Activated CD4-positive, alpha-beta T cell treated with anti-CD3 and anti-CD28 coated beads, Interleukin-2, amount 10 ng/mL, durations not matched to agents 24 days and 14 days (primary cell): ENCODE results near the gene SLAMF1. TPM values are rescaled to one million over a fixed set of nuclear protein-coding genes. Genes with fewer than 3 reads are reported as not detected.
"Not testable (repeated sequence)": the region's sequence is repeated elsewhere in the genome, so short reads cannot be mapped to it uniquely, and the experiment has no call there.

Experiments used
- DNase-seq: peaks from one replicate; pipeline ENCODE4 v3.0.0; 2022
- H3K27ac Mint-ChIP-seq: one replicate; pipeline ENCODE4 v1.8.0; 2022; ENCODE audit warnings: mild to moderate bottlenecking, mixed read lengths
- H3K27me3 Mint-ChIP-seq: one replicate; pipeline ENCODE4 v1.8.0; 2022; ENCODE audit warnings: mixed read lengths
- H3K36me3 Mint-ChIP-seq: one replicate; pipeline ENCODE4 v1.8.0; 2022; ENCODE audit warnings: low read depth, mild to moderate bottlenecking, mixed read lengths
- H3K4me1 Mint-ChIP-seq: one replicate; pipeline ENCODE4 v1.8.0; 2021; ENCODE audit warnings: mixed read lengths
- H3K4me3 Mint-ChIP-seq: one replicate; pipeline ENCODE4 v1.8.0; 2022; ENCODE audit warnings: mild to moderate bottlenecking, moderate library complexity, mixed read lengths
- H3K9me3 Mint-ChIP-seq: one replicate; pipeline ENCODE4 v1.8.0; 2021; ENCODE audit warnings: mixed read lengths
- intact Hi-C: fragments of 100-400 bp; cut with micrococcal nuclease; formaldehyde crosslinking; loops from one replicate; pipeline ENCODE4 v1.15.1; 2023
- total RNA-seq: library from RNA; stranded (reverse); gene quantifications from 2 replicates; pipeline ENCODE4 v1.2.3, GENCODE V29; 2022

The SLAMF1 gene
- total RNA-seq, 1 donor from 2014 or later: 114 TPM

DNA sequence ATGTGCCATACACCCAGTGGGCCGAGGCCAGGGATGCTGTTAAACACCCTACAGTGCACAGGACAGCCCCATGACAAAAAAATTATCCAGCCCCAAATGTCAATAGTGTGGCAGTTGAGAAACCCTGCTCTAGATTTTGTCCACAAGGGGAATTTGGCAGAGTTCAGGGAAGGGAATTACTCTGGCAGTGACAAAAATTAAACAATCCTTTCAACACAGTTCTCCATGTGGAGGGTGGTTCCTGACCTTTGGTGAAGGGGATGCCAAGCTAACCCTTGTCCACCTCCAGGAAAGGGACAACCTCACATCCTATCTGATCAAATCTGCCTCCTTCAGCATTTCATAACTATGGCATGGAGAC is 39.2 kb downstream of the SLAMF1 start:
- peak overlapping the region; percentile 81 for H3K27ac Mint-ChIP-seq
- H3K4me1 Mint-ChIP-seq: peaks cover 58% of the 10 kb centered on the region
- peaks cover 86% of the 10 kb centered on the region for H3K36me3 Mint-ChIP-seq
- no peak overlapping the region for H3K4me3 Mint-ChIP-seq
- intact Hi-C loops: loop anchor here (1.0 to 5.0 kb wide), 8 partner anchors 15 to 345 kb away; partner anchors contain the start of genes ITLN2 and SLAMF6
- no peaks in the 10 kb centered on the region for H3K27me3 Mint-ChIP-seq
- no peak for DNase-seq
- H3K9me3 Mint-ChIP-seq: peaks cover 16% of the 10 kb centered on the region

DNA sequence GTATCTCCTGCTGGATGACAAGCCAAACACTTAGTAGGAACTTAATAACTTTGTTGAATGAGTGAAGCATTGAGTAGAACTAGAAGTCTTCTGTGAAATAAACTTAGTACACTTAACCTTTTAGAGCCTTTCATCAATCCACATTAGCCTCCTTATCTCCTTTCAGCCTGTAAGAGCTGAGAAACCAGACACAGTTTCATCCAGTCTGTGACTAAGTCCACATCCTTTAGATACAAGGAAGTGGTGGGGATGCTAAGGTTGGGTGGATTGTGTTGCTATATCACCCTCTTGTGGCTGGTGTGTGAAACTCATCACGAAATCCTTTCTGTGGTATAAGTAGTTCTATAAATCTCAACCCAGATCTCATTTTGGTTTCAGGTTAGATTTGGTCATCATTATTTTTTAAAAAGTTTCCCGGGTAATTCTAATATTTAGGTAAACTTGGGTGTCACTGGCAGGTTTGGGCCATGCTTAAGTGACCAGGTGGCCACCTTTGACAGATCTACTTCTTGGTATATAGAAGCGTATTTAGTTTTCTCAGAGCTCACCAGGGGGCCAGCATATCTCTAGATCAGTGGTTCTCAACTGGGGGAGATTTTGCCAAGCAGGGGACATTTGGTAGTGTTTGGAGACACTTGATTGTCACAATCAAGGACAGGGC is 39.7 kb downstream of the SLAMF1 start:
- peak overlapping the region; percentile 62 for H3K4me3 Mint-ChIP-seq

DNA sequence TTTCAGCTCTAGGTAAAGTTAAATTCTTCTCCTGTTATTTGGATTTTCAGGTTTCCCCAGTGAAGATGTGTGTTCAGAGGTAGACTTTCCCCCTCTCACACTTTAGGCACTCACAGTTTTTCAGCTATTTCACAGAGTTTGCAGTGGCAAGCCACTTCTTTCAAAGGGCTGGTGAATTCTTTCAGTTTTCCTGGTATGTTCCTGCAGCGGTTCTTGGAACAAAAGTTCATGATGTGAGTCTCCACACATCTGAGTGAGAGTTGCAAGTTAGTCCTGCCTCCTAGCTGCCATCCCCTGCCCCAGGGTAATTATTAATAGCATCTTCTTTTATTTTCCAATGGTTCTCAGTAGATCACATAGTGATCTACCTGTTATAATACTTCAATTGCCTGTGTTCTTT is 40.2 kb downstream of the SLAMF1 start:
- H3K27ac Mint-ChIP-seq: peak overlapping the region; percentile 81
- H3K27me3 Mint-ChIP-seq: no peaks in the 10 kb centered on the region
- H3K4me1 Mint-ChIP-seq: peaks cover 55% of the 10 kb centered on the region
- H3K9me3 Mint-ChIP-seq: peaks cover 16% of the 10 kb centered on the region
- H3K36me3 Mint-ChIP-seq: peaks cover 79% of the 10 kb centered on the region
- peak overlapping the region; percentile 62 for H3K4me3 Mint-ChIP-seq
- intact Hi-C loops: loop anchor here (1.0 to 5.0 kb wide), 8 partner anchors 16 to 346 kb away; partner anchors contain the start of genes ITLN2 and SLAMF6
- DNase-seq: peak; percentile 53

More for the DNA sequence above, 39.7 kb downstream of the SLAMF1 start:
- Mint-ChIP-seq H3K9me3 (peaks cover 16% of the 10 kb centered on the region), H3K27ac (peak overlapping the region; percentile 81), H3K27me3 (no peaks in the 10 kb centered on the region), H3K4me1 (peaks cover 55% of the 10 kb centered on the region), H3K36me3 (peaks cover 81% of the 10 kb centered on the region)
- intact Hi-C loops: loop anchor here (1.0 to 5.0 kb wide), 8 partner anchors 16 to 345 kb away; partner anchors contain the start of genes ITLN2 and SLAMF6
- peak; percentile 91 for DNase-seq

DNA sequence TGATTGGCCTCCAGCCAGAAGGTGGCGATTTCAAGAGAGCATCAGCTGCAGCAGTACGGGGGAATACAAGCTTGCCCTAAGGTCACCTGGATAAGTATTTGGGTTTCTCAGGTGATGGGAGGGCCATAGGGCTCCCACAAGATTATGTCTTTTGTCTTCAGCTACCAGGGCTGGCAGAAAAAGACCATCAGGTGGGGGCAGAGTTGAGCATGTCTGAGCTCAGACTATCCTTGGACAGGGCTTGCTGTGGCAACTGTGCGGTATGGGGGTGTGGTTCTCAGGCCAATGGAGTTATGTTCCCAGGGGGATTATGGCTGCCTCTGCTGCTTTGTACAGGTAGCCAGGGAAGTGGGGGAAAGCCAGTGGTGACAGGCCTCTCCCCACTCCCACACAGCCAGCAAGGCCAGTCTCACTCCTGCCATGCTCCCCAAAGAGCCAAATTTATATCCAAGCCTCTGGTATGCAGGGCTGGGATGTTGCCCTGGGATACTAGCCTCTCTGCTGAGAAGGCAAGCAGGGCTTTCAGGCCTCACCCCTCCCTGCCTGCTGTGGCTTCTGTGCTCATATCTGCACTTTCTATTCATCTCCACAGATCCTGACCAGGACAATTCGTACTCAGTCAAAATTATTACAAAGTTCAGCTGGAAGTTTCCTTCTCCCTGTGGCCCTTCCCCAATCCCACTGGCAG is 40.9 kb downstream of the SLAMF1 start:
- intact Hi-C loops: loop anchor here (2.0 to 5.0 kb wide), 4 partner anchors 17 to 346 kb away; partner anchors contain the start of gene ITLN2
- Mint-ChIP-seq H3K36me3 (peaks cover 77% of the 10 kb centered on the region), H3K4me3 (no peak overlapping the region), H3K27ac (peak overlapping the region; percentile 81), H3K4me1 (peaks cover 50% of the 10 kb centered on the region), H3K27me3 (no peaks in the 10 kb centered on the region), H3K9me3 (peaks cover 21% of the 10 kb centered on the region)
- peak; percentile 58 for DNase-seq

DNA sequence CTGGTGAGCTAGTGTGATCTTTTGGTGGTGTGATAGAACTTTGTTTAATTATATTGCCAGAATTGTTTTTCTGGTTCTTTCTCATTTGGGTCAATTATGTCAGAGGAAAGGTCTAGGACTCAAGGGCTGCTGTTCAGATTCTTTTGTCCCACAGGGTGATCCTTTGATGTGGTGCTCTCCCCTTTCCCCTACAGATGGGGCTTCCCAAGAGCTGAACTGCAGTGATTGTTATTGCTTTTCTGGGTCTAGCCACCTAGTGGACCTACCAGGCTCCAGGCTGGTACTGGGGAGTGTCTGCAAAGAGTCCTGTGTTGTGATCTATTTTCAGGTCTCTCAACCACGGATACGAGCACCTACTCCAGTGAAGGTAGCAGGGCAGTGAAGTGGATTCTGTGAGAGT is 41.6 kb downstream of the SLAMF1 start:
- peaks cover 72% of the 10 kb centered on the region for H3K36me3 Mint-ChIP-seq
- peaks cover 43% of the 10 kb centered on the region for H3K4me1 Mint-ChIP-seq
- H3K4me3 Mint-ChIP-seq: no peak overlapping the region
- no peaks in the 10 kb centered on the region for H3K27me3 Mint-ChIP-seq
- peak; percentile 60 for DNase-seq
- peaks cover 21% of the 10 kb centered on the region for H3K9me3 Mint-ChIP-seq
- H3K27ac Mint-ChIP-seq: peak overlapping the region; percentile 81
- intact Hi-C loops: loop anchor here (5.0 kb wide), 2 partner anchors 133 to 347 kb away; partner anchors contain the start of gene ITLN2

DNA sequence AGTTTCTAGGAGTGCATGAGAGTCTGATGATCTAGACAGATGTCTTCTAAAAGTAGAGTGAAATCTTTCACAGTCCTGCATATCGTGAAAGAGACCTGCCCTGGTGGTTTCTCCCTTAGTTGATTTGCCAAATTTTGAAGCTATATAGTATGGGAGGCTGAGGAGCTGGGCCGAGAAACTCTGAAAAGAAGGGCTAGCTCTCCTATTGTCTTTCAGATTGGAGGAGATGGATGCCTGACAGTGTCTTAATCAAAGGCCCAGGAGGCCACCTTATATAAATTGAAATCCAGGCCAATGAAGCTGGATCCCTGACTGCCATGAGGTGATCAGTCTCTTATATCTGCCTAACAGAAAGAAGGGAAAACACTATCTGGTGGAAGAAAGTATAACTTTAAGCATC is 49.1 kb downstream of the SLAMF1 start:
- intact Hi-C loops: no loop called here
- H3K4me3 Mint-ChIP-seq: no peak overlapping the region
- H3K27me3 Mint-ChIP-seq: no peaks in the 10 kb centered on the region
- no peak overlapping the region for H3K27ac Mint-ChIP-seq
- DNase-seq: peak; percentile 41
- H3K36me3 Mint-ChIP-seq: peaks cover 27% of the 10 kb centered on the region
- peaks cover 33% of the 10 kb centered on the region for H3K9me3 Mint-ChIP-seq
- H3K4me1 Mint-ChIP-seq: peaks cover 2% of the 10 kb centered on the region

DNA sequence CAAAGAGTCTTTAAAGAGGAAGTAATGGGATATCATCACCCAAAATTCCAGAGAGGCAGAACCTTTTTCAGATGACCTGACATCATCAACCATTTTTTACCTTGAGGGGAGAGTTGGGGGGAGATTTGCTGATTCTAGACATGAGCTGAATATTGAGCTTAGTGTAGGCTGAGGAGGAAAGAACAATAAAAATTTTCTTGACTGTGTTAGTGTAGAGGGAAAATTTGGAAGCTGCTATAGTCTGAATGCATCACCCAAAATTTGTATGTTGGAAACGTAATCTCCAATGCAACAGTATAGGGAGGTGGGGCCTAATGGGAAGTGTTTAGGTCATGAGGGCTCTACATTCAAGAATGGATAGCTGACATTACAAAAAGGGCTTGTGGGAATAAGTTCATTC is 49.8 kb downstream of the SLAMF1 start:
- H3K27me3 Mint-ChIP-seq: no peaks in the 10 kb centered on the region
- H3K4me1 Mint-ChIP-seq: peaks cover 2% of the 10 kb centered on the region
- H3K4me3 Mint-ChIP-seq: no peak overlapping the region
- intact Hi-C loops: no loop called here
- no peak overlapping the region for H3K27ac Mint-ChIP-seq
- peaks cover 35% of the 10 kb centered on the region for H3K9me3 Mint-ChIP-seq
- peaks cover 29% of the 10 kb centered on the region for H3K36me3 Mint-ChIP-seq
- no peak for DNase-seq

DNA sequence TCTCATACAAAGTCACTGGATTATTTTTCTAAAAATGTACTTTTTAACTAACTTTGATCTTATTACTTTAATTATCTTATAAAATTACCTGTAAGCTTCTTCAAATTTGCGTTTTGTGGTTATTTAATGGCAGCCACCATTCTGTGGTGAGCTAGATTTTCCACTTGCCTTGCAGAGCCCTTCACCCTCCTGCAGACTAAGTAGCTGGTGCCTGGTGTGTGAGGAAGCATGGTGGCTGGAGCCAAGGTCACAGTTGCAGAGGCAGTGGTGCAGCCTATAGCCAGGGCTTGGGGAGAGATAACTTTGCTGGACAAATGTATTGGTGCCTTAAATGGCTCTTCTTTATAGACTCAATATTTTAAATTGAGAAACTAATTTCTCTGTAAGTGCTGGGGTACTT is 56.4 kb downstream of the SLAMF1 start:
- Mint-ChIP-seq H3K4me1 (peaks cover 3% of the 10 kb centered on the region), H3K36me3 (peaks cover 18% of the 10 kb centered on the region), H3K27me3 (no peaks in the 10 kb centered on the region), H3K4me3 (no peak overlapping the region), H3K27ac (no peak overlapping the region), H3K9me3 (peaks cover 25% of the 10 kb centered on the region)
- intact Hi-C loops: no loop called here
- DNase-seq: peak; percentile 44

DNA sequence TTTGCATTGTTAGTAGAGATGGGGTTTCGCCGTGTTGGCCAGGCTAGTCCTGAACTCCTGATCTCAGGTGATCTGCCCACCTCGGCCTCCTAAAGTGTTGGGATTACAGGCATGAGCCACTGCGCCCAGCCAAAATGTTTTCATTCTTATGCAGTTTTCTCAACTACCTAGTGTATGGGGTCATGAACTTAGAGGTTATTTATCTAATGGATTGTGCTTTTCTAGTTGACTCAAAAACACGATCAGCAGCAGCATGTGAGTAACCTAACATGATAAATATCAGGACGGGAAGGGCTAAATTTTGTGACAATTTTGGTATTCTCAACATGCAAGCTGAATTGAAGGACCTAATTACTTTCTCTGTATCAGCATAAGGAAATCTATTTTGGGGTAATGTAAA is 58.4 kb downstream of the SLAMF1 start:
- H3K4me1 Mint-ChIP-seq: peaks cover 15% of the 10 kb centered on the region
- DNase-seq: peak; percentile 45
- H3K36me3 Mint-ChIP-seq: peaks cover 15% of the 10 kb centered on the region
- intact Hi-C loops: no loop called here
- peaks cover 21% of the 10 kb centered on the region for H3K9me3 Mint-ChIP-seq
- H3K4me3 Mint-ChIP-seq: no peak overlapping the region
- H3K27ac Mint-ChIP-seq: no peak overlapping the region
- no peaks in the 10 kb centered on the region for H3K27me3 Mint-ChIP-seq

DNA sequence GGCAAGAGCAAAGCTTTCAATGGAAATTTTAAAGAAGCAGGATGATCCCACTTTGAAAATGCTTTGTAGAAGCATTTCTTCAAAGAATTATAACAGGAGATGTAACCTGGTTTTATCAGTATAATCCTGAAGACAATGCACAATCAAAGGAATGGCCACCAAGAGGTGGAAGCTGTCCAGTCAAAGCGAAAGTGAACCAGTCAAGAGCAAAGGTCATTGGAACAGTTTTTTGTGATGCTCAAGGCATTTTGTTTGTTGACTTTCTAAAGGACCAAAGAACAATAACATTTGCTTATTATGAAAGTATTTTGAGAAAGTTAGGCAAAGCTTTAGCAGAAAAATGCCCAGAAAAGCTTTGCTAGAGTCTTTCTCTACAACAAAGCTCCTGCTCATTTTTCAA is 62.1 kb downstream of the SLAMF1 start:
- intact Hi-C loops: no loop called here
- Mint-ChIP-seq H3K27ac (no peak overlapping the region), H3K27me3 (no peaks in the 10 kb centered on the region), H3K4me1 (peaks cover 27% of the 10 kb centered on the region), H3K36me3 (peaks cover 13% of the 10 kb centered on the region), H3K4me3 (no peak overlapping the region), H3K9me3 (peaks cover 17% of the 10 kb centered on the region)
- DNase-seq: no peak

DNA sequence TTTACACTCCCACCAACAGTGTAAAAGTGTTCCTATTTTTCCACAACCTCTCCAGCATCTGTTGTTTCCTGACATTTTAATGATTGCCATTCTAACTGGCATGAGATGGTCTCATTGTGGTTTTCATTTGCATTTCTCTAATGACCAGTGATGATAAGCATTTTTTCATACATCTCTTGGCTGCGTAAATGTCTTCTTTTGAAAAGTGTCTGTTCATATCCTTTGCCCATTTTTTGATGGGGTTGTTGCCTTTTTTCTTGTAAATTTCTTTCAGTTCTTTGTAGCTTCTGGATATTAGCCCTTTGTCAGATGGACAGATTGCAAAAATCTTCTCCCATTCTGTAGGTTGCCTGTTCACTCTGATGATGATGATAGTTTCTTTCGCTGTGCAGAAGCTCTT is 63.9 kb downstream of the SLAMF1 start:
- H3K27ac Mint-ChIP-seq, H3K4me3 Mint-ChIP-seq, intact Hi-C loops, DNase-seq, H3K27me3 Mint-ChIP-seq: not testable (repeated sequence)
- H3K9me3 Mint-ChIP-seq: peaks cover 17% of the 10 kb centered on the region
- H3K36me3 Mint-ChIP-seq: peaks cover 13% of the 10 kb centered on the region
- peaks cover 42% of the 10 kb centered on the region for H3K4me1 Mint-ChIP-seq

DNA sequence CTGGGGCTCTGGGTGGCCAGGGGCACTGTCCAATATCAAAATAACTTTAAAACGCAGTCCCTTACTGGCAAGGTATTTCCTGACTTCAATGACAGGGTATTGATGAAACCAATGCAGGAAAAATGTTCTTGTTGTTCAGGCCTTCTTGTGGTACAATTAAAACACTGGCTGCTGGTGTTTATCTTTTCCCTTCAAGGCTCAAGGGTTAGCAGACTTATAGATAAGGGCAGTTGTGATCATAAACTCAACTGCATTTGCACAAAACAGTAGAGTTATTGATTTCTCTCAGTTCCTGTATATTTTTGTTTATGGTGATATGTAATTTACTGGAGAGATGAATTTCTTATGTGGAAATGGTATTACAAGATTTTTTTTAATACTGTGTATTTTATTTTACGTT is 64.9 kb downstream of the SLAMF1 start:
- H3K4me1 Mint-ChIP-seq: peaks cover 51% of the 10 kb centered on the region
- H3K4me3 Mint-ChIP-seq: no peak overlapping the region

DNA sequence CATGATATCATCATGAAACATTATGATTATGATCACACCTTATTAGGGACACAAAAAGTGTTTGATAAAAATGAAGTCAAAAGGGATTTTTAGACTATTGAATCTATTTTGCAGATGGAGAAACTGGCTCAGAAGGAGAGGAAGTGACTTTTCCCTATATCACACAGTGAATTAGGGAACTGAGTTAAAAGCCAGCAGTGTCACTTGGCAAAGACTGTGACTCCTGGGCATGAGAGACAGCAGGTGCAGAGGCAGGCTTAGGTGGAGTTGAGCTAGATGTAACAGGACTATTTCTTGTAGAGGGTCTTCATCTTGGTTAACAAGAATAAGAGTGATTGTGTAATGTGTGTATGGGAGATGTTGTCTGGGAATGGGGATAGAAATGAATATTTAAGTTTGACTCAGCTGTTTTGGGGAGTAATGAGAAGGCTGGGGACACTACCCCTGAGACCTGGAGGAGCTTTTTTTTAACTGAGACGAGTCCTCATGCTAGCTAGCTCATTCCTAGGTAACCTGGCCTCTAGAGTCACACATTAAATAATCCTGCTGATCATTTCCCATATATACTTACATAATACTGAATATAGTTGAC is 66.5 kb downstream of the SLAMF1 start:
- intact Hi-C loops: no loop called here
- peaks cover 64% of the 10 kb centered on the region for H3K4me1 Mint-ChIP-seq
- DNase-seq: no peak
- H3K27ac Mint-ChIP-seq: no peak overlapping the region
- H3K27me3 Mint-ChIP-seq: no peaks in the 10 kb centered on the region
- peaks cover 17% of the 10 kb centered on the region for H3K9me3 Mint-ChIP-seq
- H3K36me3 Mint-ChIP-seq: peaks cover 16% of the 10 kb centered on the region
- H3K4me3 Mint-ChIP-seq: peak overlapping the region; percentile 1

More for the DNA sequence above, 64.9 kb downstream of the SLAMF1 start:
- Mint-ChIP-seq H3K9me3 (peaks cover 17% of the 10 kb centered on the region), H3K36me3 (peaks cover 16% of the 10 kb centered on the region), H3K27ac (no peak overlapping the region), H3K27me3 (no peaks in the 10 kb centered on the region)
- intact Hi-C loops: no loop called here
- DNase-seq: no peak

DNA sequence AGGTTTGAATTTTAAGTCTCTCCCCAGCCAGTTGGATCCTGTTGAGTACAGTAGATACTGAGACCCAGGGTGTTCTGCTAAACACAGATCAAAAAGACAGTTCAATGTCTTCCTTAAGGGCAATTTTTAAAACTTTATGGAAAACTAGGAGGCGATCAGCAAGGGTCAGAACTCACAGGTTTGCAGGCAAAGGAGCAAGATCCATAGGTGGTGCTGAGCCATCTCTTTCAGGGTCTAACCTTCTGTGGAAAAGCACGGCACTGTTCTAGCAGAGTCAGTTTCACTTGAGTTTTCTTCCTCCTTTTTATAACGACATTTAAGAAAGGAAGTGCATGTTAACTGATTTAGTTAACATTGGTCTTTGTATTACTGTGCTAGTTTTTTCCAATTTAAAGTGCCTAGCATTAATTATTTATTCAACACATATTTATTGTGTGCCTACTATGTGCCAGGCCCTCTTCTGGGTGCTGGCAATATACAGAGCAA is 67.6 kb downstream of the SLAMF1 start, which contains the start of gene CD84:
TSS of gene CD84 (minus strand) at position 281 of the 486 bp plus-strand sequence. CDS start at position 222, 59 bp downstream.
- Mint-ChIP-seq H3K4me1 (peaks cover 69% of the 10 kb centered on the region), H3K27ac (peak within 1 kb of the TSS; percentile 92), H3K27me3 (no peaks in the 10 kb centered on the region), H3K9me3 (peaks cover 13% of the 10 kb centered on the region), H3K4me3 (peak within 1 kb of the TSS; percentile 88), H3K36me3 (peaks cover 18% of the 10 kb centered on the region)
- intact Hi-C loops: no loop called here
- DNase-seq: peak; percentile 76
